IPS-20b (cell line): ENCODE results near the gene ADIPOQ.
A peak's percentile ranks its signal among the peaks of the same experiment; 100 is the strongest.
"Not testable (repeated sequence)": the region's sequence is repeated elsewhere in the genome, so short reads cannot be mapped to it uniquely, and the experiment has no call there.

Experiments used
- H3K27ac ChIP-seq: one replicate; pipeline ENCODE4 v1.5.1; 2013; ENCODE audit warnings: low read length
- H3K27me3 ChIP-seq: 2 replicates; pipeline ENCODE4 v1.6.1; 2013; ENCODE audit warnings: mild to moderate bottlenecking, low read length, inconsistent platforms; ENCODE audit not compliant: insufficient read depth
- H3K36me3 ChIP-seq: 2 replicates; pipeline ENCODE4 v1.6.1; 2013; ENCODE audit warnings: low read depth, mild to moderate bottlenecking, inconsistent platforms, low read length, moderate library complexity; ENCODE audit not compliant: insufficient read depth
- H3K4me1 ChIP-seq: 2 replicates; pipeline ENCODE4 v1.6.1; 2013; ENCODE audit warnings: mild to moderate bottlenecking, control low read depth, inconsistent platforms, low read length, moderate library complexity; ENCODE audit not compliant: insufficient read depth
- H3K4me3 ChIP-seq: 2 replicates; pipeline ENCODE4 v1.5.1; 2013; ENCODE audit warnings: mild to moderate bottlenecking, low read length, inconsistent platforms
- H3K9ac ChIP-seq: 2 replicates; pipeline ENCODE4 v1.6.1; 2013; ENCODE audit warnings: low read depth, mild to moderate bottlenecking, inconsistent platforms, low read length, moderate library complexity
- H3K9me3 ChIP-seq: 2 replicates; pipeline ENCODE4 v1.6.1; 2013; ENCODE audit warnings: mild to moderate bottlenecking, low read depth, low read length, inconsistent platforms; ENCODE audit not compliant: insufficient read depth

ADIPOQ gene

GRCh38 chr3:186818516-186818915 is 24.0 kb upstream of the ADIPOQ start:
- no peaks in the 10 kb centered on the region for H3K9me3 ChIP-seq
- no peak overlapping the region for H3K4me3 ChIP-seq
- no peak overlapping the region for H3K9ac ChIP-seq
- H3K27me3 ChIP-seq, result no peaks in the 10 kb centered on the region
- H3K36me3 ChIP-seq, result no peaks in the 10 kb centered on the region
- H3K27ac ChIP-seq, result no peak overlapping the region
- peaks cover 3% of the 10 kb centered on the region; the same call in 1 of the 2 replicates for H3K4me1 ChIP-seq

- H3K36me3 ChIP-seq, result no peaks in the 10 kb centered on the region
- H3K27me3 ChIP-seq, result peaks cover 2% of the 10 kb centered on the region
- no peaks in the 10 kb centered on the region for H3K9me3 ChIP-seq
- peaks cover 3% of the 10 kb centered on the region; the same call in 1 of the 2 replicates for H3K4me1 ChIP-seq
- H3K4me3 ChIP-seq, result no peak overlapping the region
- no peak overlapping the region for H3K9ac ChIP-seq
- no peak overlapping the region for H3K27ac ChIP-seq
These were observed 23.6 kb upstream of the ADIPOQ start for GRCh38 chr3:186818956-186819355.

GRCh38 chr3:186821429-186822387 is 20.8 kb upstream of the ADIPOQ start:
- Histone ChIP-seq H3K27me3 (peaks cover 29% of the 10 kb centered on the region), H3K9me3 (no peaks in the 10 kb centered on the region), H3K4me1 (peaks cover 18% of the 10 kb centered on the region), H3K4me3 (no peak overlapping the region), H3K9ac (no peak overlapping the region), H3K27ac (no peak overlapping the region), H3K36me3 (no peaks in the 10 kb centered on the region)

- not testable (repeated sequence) for H3K9ac ChIP-seq, H3K4me3 ChIP-seq, H3K27ac ChIP-seq, H3K36me3 ChIP-seq, H3K9me3 ChIP-seq
- Histone ChIP-seq H3K27me3 (peaks cover 34% of the 10 kb centered on the region), H3K4me1 (peaks cover 18% of the 10 kb centered on the region)
These were observed 20.1 kb upstream of the ADIPOQ start for GRCh38 chr3:186822388-186822759.

GRCh38 chr3:186823386-186823785 is 19.1 kb upstream of the ADIPOQ start:
- no peak overlapping the region for H3K4me3 ChIP-seq
- H3K4me1 ChIP-seq, result peaks cover 18% of the 10 kb centered on the region
- H3K27ac ChIP-seq, result no peak overlapping the region
- H3K27me3 ChIP-seq, result peaks cover 44% of the 10 kb centered on the region
- no peak overlapping the region for H3K9ac ChIP-seq
- no peaks in the 10 kb centered on the region for H3K9me3 ChIP-seq
- H3K36me3 ChIP-seq, result no peaks in the 10 kb centered on the region

DNA sequence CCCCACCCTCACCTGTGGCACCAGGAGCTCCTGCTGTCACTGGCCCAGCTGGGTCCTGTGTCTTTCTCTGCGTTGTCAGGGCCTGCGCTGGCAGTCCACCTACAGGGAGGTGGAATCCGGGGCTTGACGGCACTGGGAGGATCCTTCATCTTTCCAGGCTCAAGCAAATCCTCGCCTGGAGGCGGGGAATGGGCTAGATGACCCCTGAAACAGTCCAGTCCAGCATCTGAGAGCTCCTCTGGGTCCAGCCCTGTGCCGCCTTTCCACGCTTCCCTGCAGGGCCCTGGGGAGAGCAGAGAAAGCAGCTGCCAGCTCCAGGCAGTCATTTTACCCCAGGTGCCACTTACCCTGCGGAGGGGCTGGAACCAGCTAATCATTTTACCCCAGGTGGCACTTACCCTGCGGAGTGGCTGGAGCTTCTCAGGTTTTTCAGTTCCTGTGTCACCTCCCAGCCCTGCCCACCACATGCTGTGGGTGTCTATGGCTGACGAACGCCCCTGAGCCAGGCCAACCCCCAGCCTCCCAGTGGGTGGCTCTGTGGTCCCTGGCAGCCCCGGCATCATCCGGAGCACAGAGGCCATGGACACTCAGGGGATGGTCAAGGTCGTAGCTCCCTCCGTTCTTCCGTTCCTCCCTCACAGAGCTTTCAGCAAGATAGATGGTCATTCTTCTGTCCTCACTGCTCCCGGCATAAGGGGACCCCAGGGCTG is 17.9 kb upstream of the ADIPOQ start:
- peak overlapping the region; percentile 79 for H3K4me3 ChIP-seq
- peak overlapping the region; percentile 27; the same call in 1 of the 2 replicates for H3K9ac ChIP-seq

GRCh38 chr3:186825294-186825821 is 17.2 kb upstream of the ADIPOQ start:
- peaks cover 64% of the 10 kb centered on the region for H3K27me3 ChIP-seq
- no peaks in the 10 kb centered on the region for H3K36me3 ChIP-seq
- peak overlapping the region; percentile 27; the same call in 1 of the 2 replicates for H3K9ac ChIP-seq
- H3K9me3 ChIP-seq, result no peaks in the 10 kb centered on the region
- H3K27ac ChIP-seq, result no peak overlapping the region
- H3K4me1 ChIP-seq, result peaks cover 21% of the 10 kb centered on the region
- peak overlapping the region; percentile 79 for H3K4me3 ChIP-seq

More for the DNA sequence above, 17.9 kb upstream of the ADIPOQ start:
- no peak overlapping the region for H3K27ac ChIP-seq
- peaks cover 56% of the 10 kb centered on the region for H3K27me3 ChIP-seq
- peaks cover 21% of the 10 kb centered on the region for H3K4me1 ChIP-seq
- H3K9me3 ChIP-seq, result no peaks in the 10 kb centered on the region
- H3K36me3 ChIP-seq, result no peaks in the 10 kb centered on the region

DNA sequence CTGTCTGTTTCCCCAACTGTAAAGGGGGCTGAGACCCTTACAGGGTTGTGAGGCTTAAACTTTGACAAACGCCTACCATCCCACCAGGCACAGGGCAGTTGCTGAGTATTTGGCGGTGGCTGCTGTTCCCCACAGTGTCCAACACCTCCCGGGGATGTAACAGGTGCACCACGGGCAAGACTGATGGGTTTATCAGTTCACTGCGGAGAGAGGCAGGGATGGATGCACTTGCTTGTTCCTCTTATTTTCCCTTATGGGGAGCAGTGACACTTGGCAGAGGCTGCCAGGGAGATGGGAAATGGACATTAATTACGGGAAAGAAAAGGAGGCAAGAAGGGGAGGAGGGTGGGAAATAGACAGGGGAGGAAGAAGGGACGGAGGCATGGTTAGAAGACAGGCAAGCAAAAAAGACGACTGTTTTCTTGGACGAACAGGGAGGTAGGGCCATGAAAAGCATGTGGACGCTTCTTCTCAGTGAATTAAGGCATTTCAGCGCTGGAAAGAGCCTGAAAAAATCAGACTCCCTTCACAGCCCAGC is 16.6 kb upstream of the ADIPOQ start:
- no peaks in the 10 kb centered on the region for H3K9me3 ChIP-seq
- peaks cover 69% of the 10 kb centered on the region for H3K27me3 ChIP-seq
- H3K36me3 ChIP-seq, result no peaks in the 10 kb centered on the region
- H3K4me3 ChIP-seq, result peak overlapping the region; percentile 79
- no peak overlapping the region for H3K27ac ChIP-seq
- H3K9ac ChIP-seq, result no peak overlapping the region; the same call in 1 of the 2 replicates
- peaks cover 21% of the 10 kb centered on the region for H3K4me1 ChIP-seq

DNA sequence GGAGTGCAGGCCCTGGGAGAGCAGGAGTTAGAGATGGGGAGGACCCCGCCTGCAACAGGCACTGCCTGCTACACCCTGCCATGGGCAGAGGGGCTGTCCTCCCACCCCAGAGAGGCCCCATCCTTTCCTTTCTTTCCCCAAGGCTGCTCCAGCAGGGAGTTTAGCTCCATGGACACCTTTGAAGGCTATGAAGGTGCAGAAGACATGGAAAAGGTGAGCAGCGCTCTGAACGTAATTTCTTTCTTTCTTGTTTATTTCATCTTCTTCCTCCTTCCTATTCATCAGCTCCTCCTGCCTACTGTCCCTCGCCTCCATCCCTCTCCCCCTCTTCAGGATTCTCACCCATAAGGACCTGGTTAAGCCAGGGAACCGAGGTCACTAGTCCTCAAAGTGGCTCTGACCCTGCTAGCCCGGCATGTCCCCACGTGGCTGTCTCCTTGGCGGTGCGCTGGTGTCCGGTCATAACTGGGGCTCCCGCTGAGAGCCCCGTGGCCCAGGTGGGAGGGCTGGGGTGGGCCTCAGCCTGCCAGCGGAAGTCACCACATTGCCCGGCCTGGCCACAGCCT is 16.0 kb upstream of the ADIPOQ start:
- peak overlapping the region; percentile 79 for H3K4me3 ChIP-seq
- H3K9ac ChIP-seq, result no peak overlapping the region
- H3K36me3 ChIP-seq, result no peaks in the 10 kb centered on the region
- peaks cover 74% of the 10 kb centered on the region for H3K27me3 ChIP-seq
- peaks cover 21% of the 10 kb centered on the region for H3K4me1 ChIP-seq
- H3K27ac ChIP-seq, result no peak overlapping the region
- H3K9me3 ChIP-seq, result no peaks in the 10 kb centered on the region

GRCh38 chr3:186826976-186827857 is 15.3 kb upstream of the ADIPOQ start:
- Histone ChIP-seq H3K4me1 (peaks cover 21% of the 10 kb centered on the region), H3K27ac (no peak overlapping the region), H3K4me3 (peak overlapping the region; percentile 79), H3K27me3 (peaks cover 80% of the 10 kb centered on the region), H3K36me3 (no peaks in the 10 kb centered on the region), H3K9me3 (no peaks in the 10 kb centered on the region), H3K9ac (peak overlapping the region; percentile 61; the same call in 1 of the 2 replicates)
